DOHH2 (cell line): Measurements from ENCODE around the gene ERG.

ENCODE experiments used
- H3F3A ChIP-seq: fragments of 200-600 bp; sonication (generic), shearing (Covaris generic); 2 replicates; pipeline ENCODE4 v1.6.0; 2016; ENCODE audit warnings: antibody characterized with exemption, mild to moderate bottlenecking; ENCODE audit not compliant: control insufficient read depth, insufficient read depth
- H3K27ac ChIP-seq: fragments of 200-600 bp; sonication (generic); 2 replicates; pipeline ENCODE4 v1.5.1; 2014; ENCODE audit warnings: low read depth, mild to moderate bottlenecking, low read length, moderate library complexity
- H3K27me3 ChIP-seq: fragments of 200-600 bp; sonication (generic); 2 replicates; pipeline ENCODE4 v1.6.1; 2014; ENCODE audit warnings: mild to moderate bottlenecking, low read length, mixed read lengths; ENCODE audit not compliant: control insufficient read depth
- H3K36me3 ChIP-seq: fragments of 200-600 bp; sonication (generic); 2 replicates; pipeline ENCODE4 v1.6.1; 2014; ENCODE audit warnings: mild to moderate bottlenecking, low read length, moderate library complexity, mixed read lengths; ENCODE audit not compliant: control insufficient read depth
- H3K4me1 ChIP-seq: fragments of 200-600 bp; sonication (generic); 2 replicates; pipeline ENCODE4 v1.6.1; 2014; ENCODE audit warnings: mild to moderate bottlenecking, low read length, mixed read lengths; ENCODE audit not compliant: control insufficient read depth
- H3K4me2 ChIP-seq: fragments of 200-600 bp; sonication (generic); 2 replicates; pipeline ENCODE4 v1.6.0; 2014; ENCODE audit warnings: mild to moderate bottlenecking, low read length, moderate library complexity
- H3K4me3 ChIP-seq: fragments of 200-600 bp; sonication (generic); 2 replicates; pipeline ENCODE4 v1.5.1; 2014; ENCODE audit warnings: mild to moderate bottlenecking, low read length, mixed read lengths
- H3K79me2 ChIP-seq: fragments of 200-600 bp; sonication (generic); 2 replicates; pipeline ENCODE4 v1.6.1; 2014; ENCODE audit warnings: mild to moderate bottlenecking, low read length, mixed read lengths; ENCODE audit not compliant: control insufficient read depth
- H3K9me2 ChIP-seq: fragments of 200-600 bp; sonication (generic); replicated peaks from 2 replicates; pipeline ENCODE4 v1.6.1; 2014; ENCODE audit warnings: mild to moderate bottlenecking, low read length, mixed read lengths; ENCODE audit not compliant: control insufficient read depth
- H3K9me3 ChIP-seq: fragments of 200-600 bp; sonication (generic); 2 replicates; pipeline ENCODE4 v1.6.1; 2014; ENCODE audit warnings: antibody characterized with exemption, low read length, mixed read lengths; ENCODE audit not compliant: control insufficient read depth, insufficient read depth
- H4K20me1 ChIP-seq: fragments of 200-600 bp; sonication (generic); 2 replicates; pipeline ENCODE4 v1.6.0; 2014; ENCODE audit warnings: low read depth, mild to moderate bottlenecking, antibody characterized with exemption, low read length, moderate library complexity; ENCODE audit not compliant: control insufficient read depth, insufficient read depth
- EZH2phosphoT487 ChIP-seq: fragments of 200-600 bp; sonication (generic); IDR thresholded peaks from 2 replicates; pipeline ENCODE4 v1.6.1; 2017; ENCODE audit warnings: borderline replicate concordance, mild to moderate bottlenecking, antibody characterized with exemption, low read length, moderate library complexity, mixed read lengths
- TF ChIP-seq, protein P1 (sequence below): fragments of 200-600 bp; sonication (generic); IDR thresholded peaks from one replicate; pipeline ENCODE4 v1.5.1; 2014; ENCODE audit warnings: antibody characterized with exemption, mild to moderate bottlenecking, low read depth, low read length; ENCODE audit not compliant: poor library complexity, severe bottlenecking

The ERG gene

GRCh38 chr21:38351961-38352521 is 146.2 kb downstream of the ERG start:
- H4K20me1 ChIP-seq: no peaks in the 10 kb centered on the region
- H3K4me1 ChIP-seq: no peaks in the 10 kb centered on the region
- no peaks in the 10 kb centered on the region for H3K9me3 ChIP-seq
- no peaks in the 10 kb centered on the region for H3K36me3 ChIP-seq
- no peak overlapping the region for H3K4me2 ChIP-seq
- no peaks in the 10 kb centered on the region for H3F3A ChIP-seq
- no peaks in the 10 kb centered on the region for H3K9me2 ChIP-seq
- TF ChIP-seq EZH2phosphoT487: no peak
- TF ChIP-seq, protein P1, sequence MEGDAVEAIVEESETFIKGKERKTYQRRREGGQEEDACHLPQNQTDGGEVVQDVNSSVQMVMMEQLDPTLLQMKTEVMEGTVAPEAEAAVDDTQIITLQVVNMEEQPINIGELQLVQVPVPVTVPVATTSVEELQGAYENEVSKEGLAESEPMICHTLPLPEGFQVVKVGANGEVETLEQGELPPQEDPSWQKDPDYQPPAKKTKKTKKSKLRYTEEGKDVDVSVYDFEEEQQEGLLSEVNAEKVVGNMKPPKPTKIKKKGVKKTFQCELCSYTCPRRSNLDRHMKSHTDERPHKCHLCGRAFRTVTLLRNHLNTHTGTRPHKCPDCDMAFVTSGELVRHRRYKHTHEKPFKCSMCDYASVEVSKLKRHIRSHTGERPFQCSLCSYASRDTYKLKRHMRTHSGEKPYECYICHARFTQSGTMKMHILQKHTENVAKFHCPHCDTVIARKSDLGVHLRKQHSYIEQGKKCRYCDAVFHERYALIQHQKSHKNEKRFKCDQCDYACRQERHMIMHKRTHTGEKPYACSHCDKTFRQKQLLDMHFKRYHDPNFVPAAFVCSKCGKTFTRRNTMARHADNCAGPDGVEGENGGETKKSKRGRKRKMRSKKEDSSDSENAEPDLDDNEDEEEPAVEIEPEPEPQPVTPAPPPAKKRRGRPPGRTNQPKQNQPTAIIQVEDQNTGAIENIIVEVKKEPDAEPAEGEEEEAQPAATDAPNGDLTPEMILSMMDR: no peak
- no peak overlapping the region for H3K4me3 ChIP-seq
- H3K27me3 ChIP-seq: no peaks in the 10 kb centered on the region
- H3K79me2 ChIP-seq: no peaks in the 10 kb centered on the region
- no peak overlapping the region for H3K27ac ChIP-seq

DNA sequence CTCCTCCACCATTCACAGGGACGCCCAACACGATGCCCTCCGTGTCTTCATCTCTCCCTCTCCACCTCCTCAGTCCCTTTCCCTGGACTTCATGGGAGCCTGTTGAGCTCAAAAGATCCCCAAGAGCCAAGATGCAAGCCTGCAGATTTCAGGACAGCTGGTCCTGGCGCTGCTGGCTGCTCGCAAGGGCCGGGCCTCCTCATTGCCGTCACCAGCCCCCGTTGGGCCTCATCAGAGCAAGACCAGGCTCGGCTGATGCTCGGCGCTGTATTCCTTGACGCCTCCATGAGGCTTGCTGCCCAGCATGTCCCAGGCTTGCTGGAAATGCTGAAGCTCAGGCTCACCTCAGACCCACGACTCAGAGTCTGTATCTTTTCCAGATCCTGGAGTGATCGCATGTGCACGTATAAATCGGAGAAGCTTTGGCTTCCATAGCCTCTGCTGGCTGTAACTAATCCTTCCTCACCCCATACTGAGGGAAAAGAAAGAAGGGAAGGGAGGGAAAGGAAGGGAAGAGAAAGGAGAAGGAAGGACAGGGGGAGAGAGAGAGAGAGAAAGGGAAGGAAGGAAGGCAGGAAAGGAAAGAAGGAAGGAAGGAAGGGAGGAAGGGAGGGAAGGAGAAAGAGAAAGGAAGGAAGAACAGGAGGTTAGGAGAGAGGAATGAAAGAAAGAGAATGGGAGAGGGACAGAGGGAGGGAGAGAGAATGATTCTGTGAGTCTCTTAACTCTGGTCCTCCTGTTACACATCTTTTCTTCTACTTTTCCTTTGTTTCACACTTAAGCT is 146.9 kb downstream of the ERG start:
- H3K36me3 ChIP-seq: no peaks in the 10 kb centered on the region
- no peaks in the 10 kb centered on the region for H3K27me3 ChIP-seq
- no peaks in the 10 kb centered on the region for H3K9me3 ChIP-seq
- H3F3A ChIP-seq: no peaks in the 10 kb centered on the region
- no peak overlapping the region for H3K27ac ChIP-seq
- no peaks in the 10 kb centered on the region for H3K79me2 ChIP-seq
- no peaks in the 10 kb centered on the region for H3K9me2 ChIP-seq
- no peaks in the 10 kb centered on the region for H4K20me1 ChIP-seq
- no peak overlapping the region for H3K4me2 ChIP-seq
- no peak overlapping the region for H3K4me3 ChIP-seq
- TF ChIP-seq EZH2phosphoT487: no peak
- TF ChIP-seq, protein P1: no peak
- H3K4me1 ChIP-seq: no peaks in the 10 kb centered on the region

GRCh38 chr21:38350684-38351083 is 147.6 kb downstream of the ERG start:
- H3F3A ChIP-seq: no peaks in the 10 kb centered on the region
- no peaks in the 10 kb centered on the region for H3K4me1 ChIP-seq
- H3K79me2 ChIP-seq: no peaks in the 10 kb centered on the region
- H4K20me1 ChIP-seq: no peaks in the 10 kb centered on the region
- H3K9me2 ChIP-seq: no peaks in the 10 kb centered on the region
- H3K4me3 ChIP-seq: no peak overlapping the region
- H3K36me3 ChIP-seq: no peaks in the 10 kb centered on the region
- no peaks in the 10 kb centered on the region for H3K9me3 ChIP-seq
- no peak for TF ChIP-seq EZH2phosphoT487
- TF ChIP-seq, protein P1: no peak
- H3K27me3 ChIP-seq: no peaks in the 10 kb centered on the region
- no peak overlapping the region for H3K4me2 ChIP-seq
- H3K27ac ChIP-seq: no peak overlapping the region
